ENCODE data around the gene CFAP299. TPM values are rescaled to one million over a fixed set of nuclear protein-coding genes. Genes with fewer than 3 reads are reported as not detected.

The CFAP299 gene
- total RNA-seq, 2 donors from 2014 or later, result 0.17 TPM; not detected in 1

DNA sequence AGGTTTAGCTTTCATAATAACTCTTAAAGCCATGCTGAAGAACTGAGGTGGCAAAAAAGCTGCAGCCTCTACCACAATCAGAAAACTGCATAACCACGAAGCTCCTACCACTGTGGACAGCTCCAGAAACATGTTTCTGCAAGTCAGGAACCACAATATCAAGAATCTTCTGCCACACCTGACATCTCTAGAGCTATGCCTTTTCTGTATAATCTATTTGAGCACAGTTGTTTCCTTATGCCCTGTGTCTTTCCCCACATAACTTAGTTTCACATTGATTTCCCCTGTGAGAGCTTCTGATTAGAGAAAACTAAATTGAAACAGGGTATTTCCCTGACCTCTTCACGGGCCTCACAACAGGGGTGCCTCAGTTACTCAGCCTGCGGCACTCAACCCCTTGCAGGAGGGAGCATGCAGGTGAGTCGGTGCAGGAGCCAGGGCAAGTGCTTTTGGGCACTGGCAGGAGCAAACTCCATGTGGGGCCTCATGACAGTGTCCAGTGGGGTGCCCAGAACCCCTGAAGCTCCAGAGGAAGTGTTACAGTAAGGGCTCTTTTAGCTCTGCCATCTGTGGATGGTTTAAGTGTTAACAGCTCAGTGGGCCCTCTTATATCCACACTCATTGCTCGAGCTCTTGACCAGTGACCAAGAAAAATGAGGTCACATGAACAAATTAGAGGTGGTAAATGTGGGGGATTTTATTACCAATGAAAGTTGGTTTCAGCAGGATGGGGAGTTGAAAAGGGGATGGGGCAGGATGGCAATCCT, 562.2 kb downstream of the CFAP299 start:
- Histone ChIP-seq H3K36me3 (no peaks in the 10 kb centered on the region), H3K4me3 (no peak overlapping the region), H3K9me3 (no peaks in the 10 kb centered on the region), H3K4me1 (replicated peaks) (no peaks in the 10 kb centered on the region), H3K27ac (no peak overlapping the region), H3K27me3 (replicated peaks; ENCODE audit: insufficient read depth) (no peaks in the 10 kb centered on the region)
- WGBS, result 68% methylated on average over 5 of the region's 5 CpGs
- no peak for DNase-seq (ENCODE audit: low spot score)
- no peak for TF ChIP-seq POLR2A (IDR thresholded peaks at IDR 0.05)
- TF ChIP-seq, protein P1, sequence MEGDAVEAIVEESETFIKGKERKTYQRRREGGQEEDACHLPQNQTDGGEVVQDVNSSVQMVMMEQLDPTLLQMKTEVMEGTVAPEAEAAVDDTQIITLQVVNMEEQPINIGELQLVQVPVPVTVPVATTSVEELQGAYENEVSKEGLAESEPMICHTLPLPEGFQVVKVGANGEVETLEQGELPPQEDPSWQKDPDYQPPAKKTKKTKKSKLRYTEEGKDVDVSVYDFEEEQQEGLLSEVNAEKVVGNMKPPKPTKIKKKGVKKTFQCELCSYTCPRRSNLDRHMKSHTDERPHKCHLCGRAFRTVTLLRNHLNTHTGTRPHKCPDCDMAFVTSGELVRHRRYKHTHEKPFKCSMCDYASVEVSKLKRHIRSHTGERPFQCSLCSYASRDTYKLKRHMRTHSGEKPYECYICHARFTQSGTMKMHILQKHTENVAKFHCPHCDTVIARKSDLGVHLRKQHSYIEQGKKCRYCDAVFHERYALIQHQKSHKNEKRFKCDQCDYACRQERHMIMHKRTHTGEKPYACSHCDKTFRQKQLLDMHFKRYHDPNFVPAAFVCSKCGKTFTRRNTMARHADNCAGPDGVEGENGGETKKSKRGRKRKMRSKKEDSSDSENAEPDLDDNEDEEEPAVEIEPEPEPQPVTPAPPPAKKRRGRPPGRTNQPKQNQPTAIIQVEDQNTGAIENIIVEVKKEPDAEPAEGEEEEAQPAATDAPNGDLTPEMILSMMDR (IDR thresholded peaks at IDR 0.05), result no peak
- TF ChIP-seq POLR2AphosphoS5 (IDR thresholded peaks at IDR 0.05), result no peak
- intact Hi-C loops (cut with DNase I), result no loop called here

DNA sequence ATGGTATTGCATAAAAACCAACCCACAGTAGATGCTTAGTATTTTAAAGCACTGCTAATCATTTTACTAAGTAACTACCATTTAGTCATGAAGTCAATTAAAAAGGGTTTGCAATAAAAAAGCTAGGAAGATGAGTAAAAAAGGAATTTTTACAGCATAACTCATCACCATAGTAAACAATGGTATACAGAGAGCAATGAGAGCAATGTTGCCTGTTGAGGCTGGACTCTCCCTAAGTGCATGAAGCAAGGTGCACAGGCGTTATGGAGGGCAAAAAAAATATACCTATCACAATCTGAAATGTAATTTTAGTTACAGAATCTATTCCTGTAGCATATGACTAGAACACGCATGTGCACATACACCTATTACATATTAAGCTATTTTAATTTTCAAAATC, 565.4 kb downstream of the CFAP299 start:
- no peaks in the 10 kb centered on the region for H3K9me3 ChIP-seq
- H3K4me3 ChIP-seq, result no peak overlapping the region
- WGBS, result 63% methylated on average over 2 of the region's 2 CpGs
- H3K36me3 ChIP-seq, result no peaks in the 10 kb centered on the region
- no peak overlapping the region for H3K27ac ChIP-seq
- intact Hi-C loops (cut with DNase I), result no loop called here
- TF ChIP-seq POLR2A (IDR thresholded peaks at IDR 0.05), result no peak
- TF ChIP-seq, protein P1 (IDR thresholded peaks at IDR 0.05), result no peak
- no peak for TF ChIP-seq POLR2AphosphoS5 (IDR thresholded peaks at IDR 0.05)
- no peaks in the 10 kb centered on the region for H3K4me1 ChIP-seq (replicated peaks)
- no peak for DNase-seq (ENCODE audit: low spot score)
- no peaks in the 10 kb centered on the region for H3K27me3 ChIP-seq (replicated peaks; ENCODE audit: insufficient read depth)

DNA sequence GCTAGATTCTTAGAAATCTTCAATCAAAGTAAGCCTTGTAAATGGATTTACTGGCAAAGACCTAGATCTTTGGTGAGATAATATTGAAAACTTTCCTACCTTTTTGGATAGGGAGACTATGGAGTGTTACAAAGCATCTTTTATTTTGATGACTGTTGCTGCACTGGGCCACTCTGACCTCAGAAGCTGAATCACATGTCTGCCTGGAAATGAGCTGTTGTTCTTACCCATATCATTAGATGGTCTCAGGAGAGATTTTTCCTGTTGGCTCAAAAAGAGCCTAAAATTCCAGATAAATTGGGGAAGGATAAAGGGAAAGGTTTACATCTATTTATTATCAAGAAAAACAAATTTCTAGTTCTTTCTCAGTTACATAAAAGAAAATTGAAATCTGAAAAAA, 567.5 kb downstream of the CFAP299 start:
- Histone ChIP-seq H3K36me3 (no peaks in the 10 kb centered on the region), H3K9me3 (no peaks in the 10 kb centered on the region), H3K4me3 (no peak overlapping the region), H3K4me1 (replicated peaks) (no peaks in the 10 kb centered on the region), H3K27me3 (replicated peaks; ENCODE audit: insufficient read depth) (no peaks in the 10 kb centered on the region), H3K27ac (no peak overlapping the region)
- TF ChIP-seq POLR2A (IDR thresholded peaks at IDR 0.05) (no peak), POLR2AphosphoS5 (IDR thresholded peaks at IDR 0.05) (no peak)
- TF ChIP-seq, protein P1 (IDR thresholded peaks at IDR 0.05), result no peak
- DNase-seq (ENCODE audit: low spot score), result no peak
- intact Hi-C loops (cut with DNase I), result no loop called here

DNA sequence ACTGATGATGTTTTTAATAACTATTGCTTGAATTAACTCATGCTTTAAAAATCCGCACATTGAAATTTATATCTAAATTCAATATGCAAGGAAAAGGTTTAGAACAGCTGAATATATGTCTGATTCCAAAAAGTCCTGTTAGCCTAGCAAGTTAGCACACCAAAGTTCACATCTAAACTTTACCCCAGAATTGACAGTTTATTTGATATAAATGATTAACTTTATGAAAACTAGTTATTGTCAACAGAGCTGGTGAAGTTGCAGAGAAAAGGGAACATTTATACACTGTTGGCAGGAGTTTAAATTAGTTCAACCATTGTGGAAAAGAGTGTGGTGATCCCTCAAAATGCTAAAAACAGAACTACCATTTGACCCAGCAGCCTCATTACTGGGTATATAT, 574.4 kb downstream of the CFAP299 start:
- Histone ChIP-seq H3K27ac (no peak overlapping the region), H3K4me1 (replicated peaks) (no peaks in the 10 kb centered on the region), H3K4me3 (no peak overlapping the region), H3K27me3 (replicated peaks; ENCODE audit: insufficient read depth) (no peaks in the 10 kb centered on the region), H3K9me3 (no peaks in the 10 kb centered on the region), H3K36me3 (no peaks in the 10 kb centered on the region)
- DNase-seq (ENCODE audit: low spot score), result no peak
- TF ChIP-seq, protein P1 (IDR thresholded peaks at IDR 0.05), result no peak
- TF ChIP-seq POLR2A (IDR thresholded peaks at IDR 0.05), result no peak
- no peak for TF ChIP-seq POLR2AphosphoS5 (IDR thresholded peaks at IDR 0.05)
- intact Hi-C loops (cut with DNase I), result no loop called here
- 97% methylated on average over 1 of the region's 1 CpG for WGBS

DNA sequence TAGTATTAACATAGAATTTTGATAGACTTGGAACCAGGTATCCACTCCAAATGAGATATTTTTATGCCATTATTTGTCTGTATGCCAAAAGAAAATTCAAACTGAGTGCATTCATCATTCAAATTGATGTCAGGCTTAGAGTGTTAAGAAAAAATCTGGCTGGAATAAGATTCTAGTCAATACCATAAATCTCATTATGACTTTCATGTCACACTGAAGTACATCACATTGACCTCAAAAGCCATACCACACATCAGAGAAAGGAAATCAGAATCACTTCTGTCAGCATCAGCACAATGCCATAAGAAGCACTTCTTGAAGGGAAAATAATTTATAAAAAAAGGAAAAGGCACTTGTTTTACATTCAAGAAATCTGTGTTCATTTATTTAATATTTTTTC, 575.9 kb downstream of the CFAP299 start:
- Histone ChIP-seq H3K27me3 (replicated peaks; ENCODE audit: insufficient read depth) (no peaks in the 10 kb centered on the region), H3K4me3 (no peak overlapping the region), H3K9me3 (no peaks in the 10 kb centered on the region), H3K4me1 (replicated peaks) (no peaks in the 10 kb centered on the region), H3K36me3 (no peaks in the 10 kb centered on the region), H3K27ac (no peak overlapping the region)
- no peak for DNase-seq (ENCODE audit: low spot score)
- no peak for TF ChIP-seq POLR2A (IDR thresholded peaks at IDR 0.05)
- TF ChIP-seq, protein P1 (IDR thresholded peaks at IDR 0.05), result no peak
- TF ChIP-seq POLR2AphosphoS5 (IDR thresholded peaks at IDR 0.05), result no peak
- intact Hi-C loops (cut with DNase I), result no loop called here
